Adrenal gland (tissue), 12 donors: ENCODE measurements around the gene ADAMTS9. TPM values are rescaled to one million over a fixed set of nuclear protein-coding genes. Genes with fewer than 3 reads are reported as not detected.

Source experiments
- DNase-seq, 7 donors: peaks; one replicate each; pipeline ENCODE4 v3.0.0-alpha.2; 2019 to 2020
- H3K27ac ChIP-seq, 5 donors: fragments of 200-600 bp; sonication (generic) in 4 of 5; 1 replicate in 3 of 5; 2 replicates in 2 of 5; pipeline versions ENCODE4 v1.5.1 to v1.8.0; 2016 to 2020; ENCODE audit warnings: mild to moderate bottlenecking in 1 of 5
- H3K27me3 ChIP-seq: fragments of 200-600 bp; 2 replicates; pipeline ENCODE4 v1.8.0; 2021
- H3K36me3 ChIP-seq, 2 donors: fragments of 200-600 bp; replicated peaks in 1 of 2; 1 replicate in 1 of 2; 2 replicates in 1 of 2; pipeline versions ENCODE4 v1.5.1 to v1.8.0; 2018 to 2022
- H3K4me1 ChIP-seq, 2 donors: fragments of 200-600 bp; replicated peaks in 1 of 2; 1 replicate in 1 of 2; 2 replicates in 1 of 2; pipeline versions ENCODE4 v1.5.1 to v1.8.0; 2018 to 2021
- H3K4me3 ChIP-seq, 4 donors: fragments of 200-600 bp; sonication (generic) in 3 of 4; one replicate each; pipeline ENCODE4 v1.5.1; 2016 to 2018
- H3K9me3 ChIP-seq, 3 donors: fragments of 200-600 bp; sonication (generic) in 1 of 3; replicated peaks in 1 of 3; 1 replicate in 2 of 3; 2 replicates in 1 of 3; pipeline versions ENCODE4 v1.5.1 to v1.8.0; 2016 to 2021
- POLR2A ChIP-seq, 2 donors: fragments of 450-650 bp; IDR thresholded peaks; one replicate each; pipeline ENCODE4 v1.6.1; 2017; ENCODE audit warnings: antibody characterized with exemption in 2 of 2, mild to moderate bottlenecking in 2 of 2, moderate library complexity in 1 of 2
- WGBS, 4 donors: extraction: QIAGEN DNeasy Blood & Tissue Kit in 2 of 4; methylation state at CpG; one replicate each; pipeline versions ENCODE4 v1.1.5 to v1.1.7; 2013 to 2017; 5-methylcytosine and 5-hydroxymethylcytosine counted together
- intact Hi-C, 2 donors: fragments of 100-400 bp; cut with DNase I; formaldehyde crosslinking; loops; one replicate each; pipeline versions ENCODE4 v1.14.1 to v1.15.0; 2022 to 2023
- polyA plus RNA-seq, 3 donors: library from polyadenylated mRNA; stranded (reverse); fragments of 200-250 nt in 2 of 3; fragments of 350-450 nt in 1 of 3; fragmentation: Illumina TruSeq in 1 of 3; extraction: RNeasy Lipid Tissue Mini Kit (QIAGEN cat#74804) in 1 of 3; gene quantifications; one replicate each; pipeline ENCODE4 v1.2.3, GENCODE V29; 2013 to 2014
- total RNA-seq, 9 donors: library from RNA; depleted of rRNA in 4 of 9; stranded (reverse); fragments of >200 nt in 4 of 9; fragments of 120-200 nt in 1 of 9; fragmentation: NEBNext Ultra II Directional in 1 of 9; extraction: Animal tissue kit (Norgen Biotek cat#: 25700) in 1 of 9; gene quantifications; one replicate each; pipeline versions ENCODE4 v1.1.0 to v1.2.4, GENCODE V29; 2013 to 2023
- TF ChIP-seq, protein P1 (sequence below), 6 experiments: fragments of 450-650 bp in 4 of 6; fragments of 200-600 bp in 2 of 6; sonication (generic) in 1 of 6; IDR thresholded peaks; 1 replicate in 5 of 6; 2 replicates in 1 of 6; pipeline versions ENCODE4 v1.5.1 to v1.8.0; 2016 to 2021; ENCODE audit warnings: antibody characterized with exemption in 6 of 6, mild to moderate bottlenecking in 2 of 6, moderate library complexity in 1 of 6
- donor health status: healthy with polysubstance abuse.
- donor health status: Bipolar disorder and iron deficiency.
- donor health status: DM: yes; HTN: yes; CAD: no.
- donor health status: DM: no; HTN: no; CAD: no.
- donor health status: DM: no; HTN: no; CAD: no.
- donor health status: DM: yes; HTN: yes; CAD: no.

The ADAMTS9 gene
- total and polyA plus RNA-seq, 12 donors, result 5.1 to 51.2 (median 22.0) TPM

DNA sequence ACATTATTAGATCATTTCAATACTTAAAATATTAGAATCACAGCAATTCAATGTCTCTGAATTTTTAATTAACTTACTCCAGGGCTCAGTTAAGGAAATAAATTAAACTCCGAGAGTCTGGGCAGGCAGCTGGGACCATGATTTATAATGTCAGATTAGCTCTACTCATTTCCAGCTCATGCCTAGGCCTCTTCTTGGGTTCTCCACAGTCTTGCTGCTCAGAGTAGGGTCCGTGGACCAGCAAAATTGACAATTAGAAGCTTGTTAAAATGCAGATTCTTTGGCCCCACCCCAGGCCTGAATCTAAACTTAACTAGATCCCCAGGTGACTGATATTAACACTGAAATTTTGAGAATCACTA, 28.2 kb downstream of the ADAMTS9 start:
- Histone ChIP-seq H3K4me3 (no peak overlapping the region), H3K36me3 (peaks cover 0 to 7% of the 10 kb centered on the region in 2 donors), H3K27ac (no peak overlapping the region), H3K27me3 (no peaks in the 10 kb centered on the region), H3K4me1 (no peaks in the 10 kb centered on the region), H3K9me3 (no peaks in the 10 kb centered on the region)
- DNase-seq, result no peak
- intact Hi-C loops, result no loop called here
- 75 to 87% (median 80%) methylated on average over 2 of the region's 2 CpGs for WGBS, 4 donors
- TF ChIP-seq POLR2A (IDR thresholded peaks at IDR 0.05), result no peak
- TF ChIP-seq, protein P1, sequence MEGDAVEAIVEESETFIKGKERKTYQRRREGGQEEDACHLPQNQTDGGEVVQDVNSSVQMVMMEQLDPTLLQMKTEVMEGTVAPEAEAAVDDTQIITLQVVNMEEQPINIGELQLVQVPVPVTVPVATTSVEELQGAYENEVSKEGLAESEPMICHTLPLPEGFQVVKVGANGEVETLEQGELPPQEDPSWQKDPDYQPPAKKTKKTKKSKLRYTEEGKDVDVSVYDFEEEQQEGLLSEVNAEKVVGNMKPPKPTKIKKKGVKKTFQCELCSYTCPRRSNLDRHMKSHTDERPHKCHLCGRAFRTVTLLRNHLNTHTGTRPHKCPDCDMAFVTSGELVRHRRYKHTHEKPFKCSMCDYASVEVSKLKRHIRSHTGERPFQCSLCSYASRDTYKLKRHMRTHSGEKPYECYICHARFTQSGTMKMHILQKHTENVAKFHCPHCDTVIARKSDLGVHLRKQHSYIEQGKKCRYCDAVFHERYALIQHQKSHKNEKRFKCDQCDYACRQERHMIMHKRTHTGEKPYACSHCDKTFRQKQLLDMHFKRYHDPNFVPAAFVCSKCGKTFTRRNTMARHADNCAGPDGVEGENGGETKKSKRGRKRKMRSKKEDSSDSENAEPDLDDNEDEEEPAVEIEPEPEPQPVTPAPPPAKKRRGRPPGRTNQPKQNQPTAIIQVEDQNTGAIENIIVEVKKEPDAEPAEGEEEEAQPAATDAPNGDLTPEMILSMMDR (IDR thresholded peaks at IDR 0.05), result no peak

DNA sequence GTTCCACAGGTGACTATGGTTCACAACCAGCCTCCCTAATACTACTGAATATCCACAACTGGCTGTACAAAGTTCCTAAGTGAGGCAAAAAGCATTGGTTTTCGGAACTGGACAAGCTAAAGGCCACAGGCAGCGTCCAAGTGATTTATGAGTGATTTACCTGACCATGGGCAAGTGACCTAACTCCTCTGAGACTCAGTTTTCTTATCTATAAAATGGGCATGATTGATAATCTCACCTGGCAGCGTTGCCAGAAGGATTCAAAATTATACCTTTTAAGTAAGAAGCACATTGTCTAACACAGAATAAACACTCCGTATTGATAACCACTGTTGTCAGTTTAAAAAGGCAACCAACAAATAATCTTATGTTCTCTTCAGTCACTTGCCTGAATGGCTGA, 29.8 kb downstream of the ADAMTS9 start:
- TF ChIP-seq, protein P1 (IDR thresholded peaks at IDR 0.05), result no peak
- TF ChIP-seq POLR2A (IDR thresholded peaks at IDR 0.05), result no peak
- Histone ChIP-seq H3K36me3 (peaks cover 0 to 12% of the 10 kb centered on the region in 2 donors), H3K9me3 (no peaks in the 10 kb centered on the region), H3K27me3 (no peaks in the 10 kb centered on the region), H3K27ac (no peak overlapping the region), H3K4me3 (no peak overlapping the region), H3K4me1 (no peaks in the 10 kb centered on the region)
- 77 to 91% (median 79%) methylated on average over 4 of the region's 4 CpGs for WGBS, 4 donors
- DNase-seq, result no peak
- intact Hi-C loops, result no loop called here

DNA sequence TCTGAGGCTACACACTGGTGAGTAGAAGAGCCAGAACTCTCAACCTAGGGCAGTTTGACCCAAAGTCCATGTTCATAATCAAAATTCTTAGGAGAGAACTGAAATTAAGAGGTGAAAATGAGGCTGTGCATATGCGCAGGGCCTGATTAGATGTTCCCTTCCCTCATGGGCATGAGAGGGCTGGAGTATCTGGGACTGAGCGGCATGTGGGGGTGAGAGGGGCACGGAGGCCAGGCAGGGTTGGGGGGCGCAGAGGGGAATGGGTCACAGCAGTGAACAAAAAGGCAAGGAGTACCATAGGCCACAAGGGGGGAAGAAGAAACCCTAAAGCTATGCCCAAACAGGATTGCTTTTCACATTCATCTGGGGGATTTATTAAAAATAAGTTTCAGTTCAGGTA, 31.3 kb downstream of the ADAMTS9 start:
- WGBS, 4 donors, result 92 to 100% (median 98%) methylated on average over 4 of the region's 4 CpGs
- H3K27ac ChIP-seq, result no peak overlapping the region

DNA sequence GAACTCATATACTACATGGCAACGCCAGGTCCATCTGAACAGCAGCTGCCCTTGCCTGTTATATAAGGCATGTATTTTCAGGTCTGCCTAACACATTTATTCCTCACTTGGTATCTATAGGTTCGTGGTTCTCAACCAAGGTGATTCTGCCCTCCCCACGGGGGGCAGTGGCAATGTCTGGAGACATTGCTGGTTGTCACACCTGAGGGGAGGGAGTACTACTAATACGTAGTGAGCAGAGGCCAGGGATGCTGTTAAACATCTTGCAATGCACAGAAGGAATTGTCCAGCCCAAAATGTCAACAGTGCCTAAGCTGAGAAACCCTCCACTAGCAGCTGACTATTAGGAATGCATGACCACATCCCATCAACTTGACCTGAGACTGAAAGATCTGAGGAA, 32.6 kb downstream of the ADAMTS9 start:
- no peak for DNase-seq
- H3K4me1 ChIP-seq, result no peaks in the 10 kb centered on the region
- peaks cover 0 to 12% of the 10 kb centered on the region in 2 donors for H3K36me3 ChIP-seq
- no peak overlapping the region for H3K27ac ChIP-seq
- 81 to 94% (median 89%) methylated on average over 4 of the region's 4 CpGs for WGBS, 4 donors
- no peak for TF ChIP-seq POLR2A (IDR thresholded peaks at IDR 0.05)
- TF ChIP-seq, protein P1 (IDR thresholded peaks at IDR 0.05), result no peak
- intact Hi-C loops, result no loop called here
- H3K9me3 ChIP-seq, result no peaks in the 10 kb centered on the region
- no peak overlapping the region for H3K4me3 ChIP-seq
- H3K27me3 ChIP-seq, result no peaks in the 10 kb centered on the region

More for the DNA sequence above, 31.3 kb downstream of the ADAMTS9 start:
- H3K4me3 ChIP-seq, result no peak overlapping the region
- intact Hi-C loops, result no loop called here
- no peaks in the 10 kb centered on the region for H3K9me3 ChIP-seq
- DNase-seq, result no peak
- peaks cover 0 to 12% of the 10 kb centered on the region in 2 donors for H3K36me3 ChIP-seq
- no peaks in the 10 kb centered on the region for H3K27me3 ChIP-seq
- TF ChIP-seq POLR2A (IDR thresholded peaks at IDR 0.05), result no peak
- TF ChIP-seq, protein P1 (IDR thresholded peaks at IDR 0.05), result no peak
- no peaks in the 10 kb centered on the region for H3K4me1 ChIP-seq
